WI38 (cell line): ENCODE data around the gene SIPA1L3.

ENCODE experiments used
- H3K4me3 ChIP-seq: 2 replicates; pipeline ENCODE4 v1.5.1; 2011; ENCODE audit warnings: low read depth, mild to moderate bottlenecking, control low read depth, low read length
- CTCF ChIP-seq: IDR thresholded peaks from 2 replicates; pipeline ENCODE4 v1.5.1; 2012; ENCODE audit warnings: low read depth, mild to moderate bottlenecking, control low read depth, low read length

The SIPA1L3 gene

GRCh38 chr19:37987356-37988332 lies 80.6 kb downstream of the SIPA1L3 start:
- H3K4me3 ChIP-seq, result no peak overlapping the region
- no peak for TF ChIP-seq CTCF

GRCh38 chr19:37988758-37989635 lies 82.0 kb downstream of the SIPA1L3 start:
- H3K4me3 ChIP-seq, result no peak overlapping the region
- no peak for TF ChIP-seq CTCF

GRCh38 chr19:37989855-37990254 lies 82.8 kb downstream of the SIPA1L3 start:
- TF ChIP-seq CTCF, result no peak

GRCh38 chr19:37990362-37990761 lies 83.4 kb downstream of the SIPA1L3 start:
- no peak overlapping the region for H3K4me3 ChIP-seq
- no peak for TF ChIP-seq CTCF

More at GRCh38 chr19:37989855-37990254, 82.8 kb downstream of the SIPA1L3 start:
- no peak overlapping the region for H3K4me3 ChIP-seq

- no peak for TF ChIP-seq CTCF
- no peak overlapping the region for H3K4me3 ChIP-seq
These were observed 84.3 kb downstream of the SIPA1L3 start for GRCh38 chr19:37991176-37991835.

GRCh38 chr19:37991841-37992248 lies 84.8 kb downstream of the SIPA1L3 start:
- TF ChIP-seq CTCF, result no peak

More at GRCh38 chr19:37991841-37992248, 84.8 kb downstream of the SIPA1L3 start:
- H3K4me3 ChIP-seq, result no peak overlapping the region
